HepG2 (cell line): ENCODE measurements around the gene RBCK1. TPM values are rescaled to one million over a fixed set of nuclear protein-coding genes. Genes with fewer than 3 reads are reported as not detected.

Experiments used
- ATF5 ChIP-seq: sonication (generic); formaldehyde crosslinking; IDR thresholded peaks from 2 replicates; pipeline ENCODE4 v1.4.0; 2020; ENCODE audit warnings: mild to moderate bottlenecking, low read depth, missing genetic modification reagents
- BORCS8-MEF2B ChIP-seq: sonication (generic); formaldehyde crosslinking; IDR thresholded peaks from 2 replicates; pipeline ENCODE4 v1.8.0; 2022; ENCODE audit warnings: mild to moderate bottlenecking, missing genetic modification reagents
- CBFB ChIP-seq: sonication (generic); formaldehyde crosslinking; IDR thresholded peaks from 2 replicates; pipeline ENCODE4 v1.4.0; 2020; ENCODE audit warnings: missing genetic modification reagents
- DPF2 ChIP-seq: sonication (generic); formaldehyde crosslinking; IDR thresholded peaks from 2 replicates; pipeline ENCODE4 v1.4.0; 2020; ENCODE audit warnings: mild to moderate bottlenecking, low read depth, missing genetic modification reagents, borderline replicate concordance
- FOXK1 ChIP-seq: sonication (generic); formaldehyde crosslinking; IDR thresholded peaks from 2 replicates; pipeline ENCODE4 v1.4.0; 2020; ENCODE audit warnings: low read depth, missing genetic modification reagents, borderline replicate concordance
- KLF15 ChIP-seq: sonication (generic); formaldehyde crosslinking; IDR thresholded peaks from 2 replicates; pipeline ENCODE4 v1.8.1; 2023; ENCODE audit warnings: borderline replicate concordance, mild to moderate bottlenecking, inconsistent platforms, missing genetic modification reagents, mixed read lengths
- MAF1 ChIP-seq: sonication (generic); formaldehyde crosslinking; IDR thresholded peaks from 2 replicates; pipeline ENCODE4 v1.5.0; 2020; ENCODE audit warnings: missing genetic modification reagents, borderline replicate concordance
- MEIS2 ChIP-seq: sonication (generic); formaldehyde crosslinking; IDR thresholded peaks from 2 replicates; pipeline ENCODE4 v1.9.0; 2021; ENCODE audit warnings: mild to moderate bottlenecking, missing genetic modification reagents
- NCOA1 ChIP-seq: sonication (generic); formaldehyde crosslinking; IDR thresholded peaks from 2 replicates; pipeline ENCODE4 v1.9.0; 2021; ENCODE audit warnings: missing genetic modification reagents
- NCOR1 ChIP-seq: fragments of 200-600 bp; sonication (generic); IDR thresholded peaks from 2 replicates; pipeline ENCODE4 v1.7.0; 2017; ENCODE audit warnings: antibody characterized with exemption, low read length, borderline replicate concordance
- NFIB ChIP-seq: sonication (generic); formaldehyde crosslinking; IDR thresholded peaks from 2 replicates; pipeline ENCODE4 v1.9.0; 2021; ENCODE audit warnings: missing genetic modification reagents, mild to moderate bottlenecking, borderline replicate concordance
- NFYC ChIP-seq: IDR thresholded peaks from 2 replicates; pipeline ENCODE4 v1.6.1; 2016; ENCODE audit warnings: missing genetic modification reagents, missing compliant biosample characterization
- PLSCR1 ChIP-seq: sonication (generic); formaldehyde crosslinking; IDR thresholded peaks from 2 replicates; pipeline ENCODE4 v1.5.0; 2020; ENCODE audit warnings: missing genetic modification reagents, mild to moderate bottlenecking, borderline replicate concordance
- RBM39 ChIP-seq: fragments of 200-400 bp; formaldehyde crosslinking; IDR thresholded peaks from one replicate; pipeline ENCODE4 v1.6.1; 2018; ENCODE audit warnings: antibody characterized with exemption, mild to moderate bottlenecking, low read depth, low read length; ENCODE audit not compliant: poor library complexity, severe bottlenecking
- TCF12 ChIP-seq, 2 experiments: fragments of 450-650 bp in 1 of 2; sonication (generic) in 1 of 2; formaldehyde crosslinking in 1 of 2; IDR thresholded peaks; 2 replicates each; pipeline versions ENCODE4 v1.6.1 to v1.8.0; 2017 to 2022; ENCODE audit warnings: antibody characterized with exemption in 1 of 2, mild to moderate bottlenecking in 1 of 2, missing genetic modification reagents in 1 of 2, moderate library complexity in 1 of 2
- THAP9 ChIP-seq: sonication (generic); formaldehyde crosslinking; IDR thresholded peaks from 2 replicates; pipeline ENCODE4; 2020; ENCODE audit warnings: missing genetic modification reagents, mild to moderate bottlenecking, borderline replicate concordance
- TRIM22 ChIP-seq: fragments of 450-650 bp; IDR thresholded peaks from 2 replicates; pipeline ENCODE4 v1.6.1; 2017
- YEATS2 ChIP-seq: sonication (generic); formaldehyde crosslinking; IDR thresholded peaks from 2 replicates; pipeline ENCODE4 v1.4.0; 2020; ENCODE audit warnings: missing genetic modification reagents, borderline replicate concordance
- ZBTB21 ChIP-seq: sonication (generic); formaldehyde crosslinking; IDR thresholded peaks from 2 replicates; pipeline ENCODE4 v1.4.0; 2020; ENCODE audit warnings: missing genetic modification reagents
- ZBTB7A ChIP-seq: sonication (generic); formaldehyde crosslinking; IDR thresholded peaks from 2 replicates; pipeline ENCODE4 v1.8.0; 2022; ENCODE audit warnings: mild to moderate bottlenecking, missing genetic modification reagents
- ZNF160 ChIP-seq: sonication (generic); formaldehyde crosslinking; IDR thresholded peaks from 2 replicates; pipeline ENCODE4 v1.8.0; 2022; ENCODE audit warnings: mild to moderate bottlenecking, inconsistent platforms, missing genetic modification reagents
- ZNF564 ChIP-seq: sonication (generic); formaldehyde crosslinking; IDR thresholded peaks from 2 replicates; pipeline ENCODE4 v1.8.1; 2023; ENCODE audit warnings: mild to moderate bottlenecking, missing genetic modification reagents
- ZNF816 ChIP-seq: sonication (generic); formaldehyde crosslinking; IDR thresholded peaks from 2 replicates; pipeline ENCODE4 v1.8.0; 2022; ENCODE audit warnings: missing genetic modification reagents, mild to moderate bottlenecking, borderline replicate concordance
- polyA plus RNA-seq, 8 experiments: library from polyadenylated mRNA; depleted of rRNA in 3 of 8; stranded (reverse) in 7 of 8; unstranded in 1 of 8; fragments of >200 nt; fragmentation: Illumina TruSeq in 4 of 8; extraction: Trizol in 4 of 8; gene quantifications; 2 replicates each; pipeline versions ENCODE4 v1.2.1 to v1.2.3, GENCODE V29; 2011 to 2016; ENCODE audit warnings: low read depth in 4 of 8, missing spikeins in 1 of 8, mixed read lengths in 1 of 8; ENCODE audit not compliant: insufficient read depth in 1 of 8
- total RNA-seq, 5 experiments: library from RNA; depleted of rRNA; stranded (reverse); fragments of >200 nt; fragmentation: Illumina TruSeq; extraction: Trizol; gene quantifications; 2 replicates each; pipeline ENCODE4 v1.2.3, GENCODE V29; 2016; ENCODE audit warnings: low read depth in 1 of 5

The RBCK1 gene
- total and polyA plus RNA-seq, 2 of the 13 experiments (the other 11 are each of a cell fraction or from before 2014, with no cell fraction given): 149 to 215 TPM

- no peak; the same call in 1 of the 2 replicates for TF ChIP-seq PLSCR1 (CRISPR knock-in tag)
- TF ChIP-seq RBM39: peak; percentile 92
- TF ChIP-seq ZNF160 (CRISPR knock-in tag): no peak
- TF ChIP-seq BORCS8-MEF2B: peak; percentile 98
- peak; percentile 99 for TF ChIP-seq MEIS2
- no peak for TF ChIP-seq NFIB (CRISPR knock-in tag)
- TF ChIP-seq ZBTB7A (CRISPR knock-in tag): peak; percentile 94; the same call in 1 of the 2 replicates
- no peak for TF ChIP-seq MAF1 (CRISPR knock-in tag)
- peak; percentile 88 for TF ChIP-seq THAP9 (CRISPR knock-in tag)
- TF ChIP-seq KLF15: no peak; the same call in 1 of the 2 replicates
- TF ChIP-seq NCOA1 (CRISPR knock-in tag): no peak
- TF ChIP-seq ZNF816: peak; percentile 80; the same call in 1 of the 2 replicates
- peak; percentile 81; the same call in 1 of the 2 replicates for TF ChIP-seq NCOR1
- peak; percentile 96 for TF ChIP-seq CBFB
- peak; percentile 98 for TF ChIP-seq YEATS2
- peak; percentile 82 for TF ChIP-seq ZBTB21 (CRISPR knock-in tag)
- TF ChIP-seq DPF2 (CRISPR knock-in tag): peak; percentile 88
- TF ChIP-seq TRIM22: no peak
- peak; percentile 69 for TF ChIP-seq NFYC (CRISPR knock-in tag)
- TF ChIP-seq FOXK1 (CRISPR knock-in tag): peak; percentile 99
- peak; percentile 100 for TF ChIP-seq ZNF564 (CRISPR knock-in tag)
- TF ChIP-seq ATF5: no peak; the same call in 1 of the 2 replicates
- no peak for TF ChIP-seq TCF12 (IDR thresholded peaks at IDR 0.05)
- peak; percentile 53; the same call in 1 of the 2 replicates for TF ChIP-seq TCF12 (CRISPR knock-in tag; IDR thresholded peaks at IDR 0.05)
Observed at GRCh38 chr20:362271-363254, 45.5 kb upstream of the RBCK1 start (continued).
